Smooth muscle cell (in vitro differentiated cells): ENCODE data around the gene GSC. TPM values are rescaled to one million over a fixed set of nuclear protein-coding genes. Genes with fewer than 3 reads are reported as not detected.

Experiments
- DNase-seq: peaks from one replicate; lab custom pipeline; 2025; ENCODE audit not compliant: unreplicated experiment; lab: John Stamatoyannopoulos, UW
- H2AFZ ChIP-seq: fragments of 200-600 bp; sonication (generic); 2 replicates; pipeline ENCODE4 v1.6.0; 2016; ENCODE audit warnings: antibody characterized with exemption, low read depth, mild to moderate bottlenecking
- H3F3A ChIP-seq: fragments of 200-600 bp; sonication (generic); 2 replicates; pipeline ENCODE4 v1.6.0; 2017; ENCODE audit warnings: antibody characterized with exemption, low read depth
- H3K27ac ChIP-seq: fragments of 200-600 bp; sonication (generic); 2 replicates; pipeline ENCODE4 v1.5.1; 2016; ENCODE audit warnings: low read depth, mild to moderate bottlenecking
- H3K27me3 ChIP-seq: fragments of 200-600 bp; sonication (generic); 2 replicates; pipeline ENCODE4 v1.6.1; 2016; ENCODE audit warnings: low read depth, mild to moderate bottlenecking
- H3K36me3 ChIP-seq: fragments of 200-600 bp; sonication (generic); 2 replicates; pipeline ENCODE4 v1.5.1; 2016; ENCODE audit warnings: low read depth
- H3K4me1 ChIP-seq: fragments of 200-600 bp; sonication (generic); 2 replicates; pipeline ENCODE4 v1.5.1; 2016; ENCODE audit warnings: low read depth
- H3K4me2 ChIP-seq: fragments of 200-600 bp; sonication (generic); 2 replicates; pipeline ENCODE4 v1.6.0; 2016; ENCODE audit warnings: mild to moderate bottlenecking
- H3K4me3 ChIP-seq: fragments of 200-600 bp; sonication (generic); 2 replicates; pipeline ENCODE4 v1.5.1; 2016; ENCODE audit warnings: mild to moderate bottlenecking
- H3K79me2 ChIP-seq: fragments of 200-600 bp; sonication (generic); 2 replicates; pipeline ENCODE4 v1.6.0; 2016; ENCODE audit warnings: low read depth, mild to moderate bottlenecking
- H3K9ac ChIP-seq: fragments of 200-600 bp; sonication (generic); 2 replicates; pipeline ENCODE4 v1.6.0; 2016; ENCODE audit warnings: low read depth
- H3K9me3 ChIP-seq: fragments of 200-600 bp; sonication (generic); replicated peaks from 2 replicates; pipeline ENCODE4 v1.5.1; 2016; ENCODE audit warnings: low read depth
- H4K20me1 ChIP-seq: fragments of 200-600 bp; sonication (generic); 2 replicates; pipeline ENCODE4 v1.6.0; 2016; ENCODE audit warnings: low read depth
- CTCF ChIP-seq: fragments of 200-600 bp; sonication (generic); IDR thresholded peaks from 2 replicates; pipeline ENCODE4 v1.5.1; 2017; ENCODE audit warnings: borderline replicate concordance, mild to moderate bottlenecking, antibody characterized with exemption; ENCODE audit not compliant: insufficient read depth, poor library complexity, severe bottlenecking
- WGBS: methylation state at CpG from one replicate; pipeline ENCODE4 v1.1.7; 2016; ENCODE audit warnings: low lambda C conversion rate; 5-methylcytosine and 5-hydroxymethylcytosine counted together
- polyA plus RNA-seq: library from polyadenylated mRNA; unstranded; fragments of >200 nt; fragmentation: Nextera tagmentation; extraction: Ambion mirVana; gene quantifications from 2 replicates; pipeline ENCODE4 v1.2.1, GENCODE V29; 2016
- total RNA-seq: library from RNA; depleted of rRNA; stranded (reverse); fragments of >200 nt; gene quantifications from 2 replicates; pipeline ENCODE4 v1.2.3, GENCODE V29; 2014

Gene GSC
- total and polyA plus RNA-seq, 2 experiments from 2014 or later: not detected

DNA sequence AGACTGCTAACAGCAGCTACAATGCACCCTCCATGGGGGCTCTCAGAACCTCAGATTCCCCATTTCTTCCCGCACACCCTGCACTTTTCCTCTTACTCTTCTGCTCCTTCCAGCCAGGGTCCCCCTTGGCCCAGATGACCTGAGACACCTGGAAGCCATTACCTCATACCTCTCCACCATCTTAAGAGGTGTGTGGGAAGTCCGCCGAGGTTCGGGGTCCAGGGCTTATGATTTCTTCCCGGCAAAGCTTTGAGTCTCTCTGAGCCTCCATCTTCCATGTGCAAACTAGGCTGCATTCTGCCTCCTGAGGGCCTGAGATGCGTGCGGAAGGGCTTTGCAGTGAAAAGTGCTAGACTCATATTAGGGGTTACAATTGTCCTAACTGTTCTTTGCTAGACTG lies 5.3 kb downstream of the GSC start:
- Histone ChIP-seq H3K4me3 (no peak overlapping the region), H3K4me1 (peaks cover 14% of the 10 kb centered on the region), H4K20me1 (no peaks in the 10 kb centered on the region), H3K79me2 (no peaks in the 10 kb centered on the region), H3K4me2 (no peak overlapping the region), H3F3A (no peaks in the 10 kb centered on the region), H3K9me3 (no peaks in the 10 kb centered on the region), H3K36me3 (no peaks in the 10 kb centered on the region), H2AFZ (no peak overlapping the region), H3K27ac (no peak overlapping the region), H3K9ac (no peak overlapping the region), H3K27me3 (peaks cover 85% of the 10 kb centered on the region)
- no peak for DNase-seq
- TF ChIP-seq CTCF: no peak
- WGBS: 71% methylated on average over 7 of the region's 7 CpGs

DNA sequence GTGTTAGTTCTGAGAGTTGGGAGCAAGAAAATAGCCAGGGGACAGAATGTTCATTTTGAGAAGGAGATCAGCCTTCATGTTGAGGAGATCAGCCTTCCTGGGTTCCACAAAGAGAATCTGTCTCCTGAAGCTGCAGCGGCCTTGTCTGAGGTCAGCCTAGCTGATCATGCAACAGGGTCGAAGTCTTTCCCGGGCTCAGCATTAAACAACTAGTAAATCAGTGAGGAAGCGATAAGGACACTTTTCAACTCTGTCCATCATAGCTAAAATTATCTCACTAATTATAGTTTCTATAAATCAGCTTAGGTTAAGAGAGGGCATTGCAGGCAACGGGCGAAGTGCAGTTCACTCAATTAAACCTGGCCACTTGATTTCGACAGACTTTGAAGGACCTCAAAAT lies 7.5 kb downstream of the GSC start:
- Histone ChIP-seq H3K27me3 (peaks cover 66% of the 10 kb centered on the region), H3K79me2 (no peaks in the 10 kb centered on the region), H3K4me3 (no peak overlapping the region), H3K4me1 (no peaks in the 10 kb centered on the region), H3K9ac (no peak overlapping the region), H3K36me3 (no peaks in the 10 kb centered on the region), H3K4me2 (no peak overlapping the region), H2AFZ (no peak overlapping the region), H4K20me1 (no peaks in the 10 kb centered on the region), H3F3A (no peaks in the 10 kb centered on the region), H3K9me3 (no peaks in the 10 kb centered on the region), H3K27ac (no peak overlapping the region)
- no peak for TF ChIP-seq CTCF
- no peak for DNase-seq
- WGBS: 89% methylated on average over 7 of the region's 7 CpGs

DNA sequence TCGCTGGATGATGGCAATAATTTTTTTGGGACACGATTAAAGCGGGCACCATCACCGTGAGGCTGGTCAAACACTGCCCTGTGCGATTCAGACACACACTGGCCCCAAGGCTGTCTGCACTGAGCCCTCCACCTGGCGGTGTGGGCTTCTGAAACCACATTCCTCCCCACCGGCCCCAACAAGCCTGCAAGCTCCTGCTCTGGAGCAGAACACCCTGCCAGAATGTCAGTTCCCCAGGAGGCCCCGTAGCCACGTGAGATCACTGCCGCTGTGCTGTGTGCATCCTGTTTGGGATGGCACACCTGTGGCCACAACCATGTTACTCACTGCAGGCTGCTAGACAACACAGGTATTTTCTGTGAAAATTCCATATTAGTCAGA lies 7.9 kb downstream of the GSC start:
- no peak for TF ChIP-seq CTCF
- H3K27me3 ChIP-seq: peaks cover 62% of the 10 kb centered on the region
- no peak overlapping the region for H3K9ac ChIP-seq
- H3K79me2 ChIP-seq: no peaks in the 10 kb centered on the region
- H3F3A ChIP-seq: no peaks in the 10 kb centered on the region
- H3K9me3 ChIP-seq: no peaks in the 10 kb centered on the region
- H2AFZ ChIP-seq: no peak overlapping the region
- H3K36me3 ChIP-seq: no peaks in the 10 kb centered on the region
- no peak overlapping the region for H3K27ac ChIP-seq
- H3K4me2 ChIP-seq: no peak overlapping the region
- DNase-seq: no peak
- no peaks in the 10 kb centered on the region for H4K20me1 ChIP-seq
- H3K4me3 ChIP-seq: no peak overlapping the region
- no peaks in the 10 kb centered on the region for H3K4me1 ChIP-seq
- 88% methylated on average over 10 of the region's 10 CpGs for WGBS

DNA sequence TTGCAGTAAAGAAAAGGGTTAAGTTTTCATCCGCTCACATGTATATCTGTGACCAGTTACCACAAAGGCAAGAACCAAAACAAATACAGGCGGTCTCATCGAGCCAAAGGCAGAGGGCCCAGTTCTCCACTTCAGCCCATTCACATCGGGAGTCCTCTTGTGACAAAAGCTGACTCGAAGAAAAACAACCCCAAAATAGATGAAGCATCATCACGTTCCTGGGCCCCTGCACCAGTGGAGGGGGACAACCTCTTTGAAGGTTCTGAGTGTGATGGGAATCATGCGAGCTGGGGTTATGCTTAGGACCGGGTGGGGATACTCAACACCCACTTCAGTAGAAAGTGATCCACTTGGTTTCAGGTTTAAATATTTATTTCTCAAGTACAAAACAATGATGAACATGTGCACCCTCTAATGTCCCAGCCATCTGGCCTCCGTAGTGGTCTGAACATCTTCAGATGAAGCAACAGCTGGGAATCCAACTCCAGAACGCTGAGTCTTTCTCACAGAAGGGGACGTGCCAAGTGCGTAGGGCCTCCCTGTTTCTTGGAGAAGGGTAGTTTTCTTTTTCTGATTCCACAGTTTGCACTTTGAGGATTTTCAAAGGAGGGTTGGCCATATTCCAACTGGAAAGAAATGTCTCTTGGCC lies 8.4 kb downstream of the GSC start:
- no peak for TF ChIP-seq CTCF
- H3K79me2 ChIP-seq: no peaks in the 10 kb centered on the region
- no peaks in the 10 kb centered on the region for H3K9me3 ChIP-seq
- no peak overlapping the region for H3K4me2 ChIP-seq
- WGBS: 96% methylated on average over 12 of the region's 12 CpGs
- peaks cover 58% of the 10 kb centered on the region for H3K27me3 ChIP-seq
- no peak overlapping the region for H3K9ac ChIP-seq
- no peak overlapping the region for H3K27ac ChIP-seq
- no peaks in the 10 kb centered on the region for H3K36me3 ChIP-seq
- DNase-seq: no peak
- H2AFZ ChIP-seq: no peak overlapping the region
- no peaks in the 10 kb centered on the region for H4K20me1 ChIP-seq
- no peaks in the 10 kb centered on the region for H3F3A ChIP-seq
- no peak overlapping the region for H3K4me3 ChIP-seq
- no peaks in the 10 kb centered on the region for H3K4me1 ChIP-seq
